ENCODE results near the gene TCERG1L. TPM values are rescaled to one million over a fixed set of nuclear protein-coding genes. Genes with fewer than 3 reads are reported as not detected.

The TCERG1L gene
- total RNA-seq, 1 donor from 2014 or later = 1.6 TPM

DNA sequence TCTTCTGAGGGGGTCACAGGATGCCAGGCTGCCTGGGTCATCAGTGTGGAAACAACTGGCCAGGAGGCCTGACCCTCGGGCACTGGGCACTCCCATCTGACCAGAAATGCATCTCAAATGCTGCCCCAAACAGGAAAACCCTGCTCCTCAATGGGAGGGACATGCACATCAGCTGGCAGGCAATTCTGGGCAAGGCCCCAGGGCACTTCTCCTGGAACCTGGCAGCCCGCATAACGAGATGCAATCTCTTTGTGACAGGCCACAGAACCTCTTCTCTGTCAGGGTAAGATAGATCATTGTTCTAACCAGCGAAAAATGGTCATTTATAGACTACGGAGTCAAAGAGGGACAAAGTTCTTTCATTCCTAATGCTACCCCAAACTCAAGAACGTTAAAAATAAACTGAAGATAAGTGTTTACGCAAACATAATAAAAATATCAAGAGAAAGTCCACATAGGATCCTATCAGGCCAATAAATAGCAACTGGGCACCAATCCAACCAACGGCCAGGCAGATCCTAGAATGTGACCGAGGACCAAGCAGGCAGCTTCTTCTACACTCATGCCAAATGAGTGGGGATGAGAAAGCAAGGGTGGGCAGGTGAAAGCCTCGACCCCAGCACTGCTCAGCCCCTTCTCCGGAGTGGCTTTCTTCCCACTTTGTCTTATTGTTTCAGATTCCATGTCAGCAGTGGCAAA, 212.3 kb downstream of the TCERG1L start:
- no peak for DNase-seq

DNA sequence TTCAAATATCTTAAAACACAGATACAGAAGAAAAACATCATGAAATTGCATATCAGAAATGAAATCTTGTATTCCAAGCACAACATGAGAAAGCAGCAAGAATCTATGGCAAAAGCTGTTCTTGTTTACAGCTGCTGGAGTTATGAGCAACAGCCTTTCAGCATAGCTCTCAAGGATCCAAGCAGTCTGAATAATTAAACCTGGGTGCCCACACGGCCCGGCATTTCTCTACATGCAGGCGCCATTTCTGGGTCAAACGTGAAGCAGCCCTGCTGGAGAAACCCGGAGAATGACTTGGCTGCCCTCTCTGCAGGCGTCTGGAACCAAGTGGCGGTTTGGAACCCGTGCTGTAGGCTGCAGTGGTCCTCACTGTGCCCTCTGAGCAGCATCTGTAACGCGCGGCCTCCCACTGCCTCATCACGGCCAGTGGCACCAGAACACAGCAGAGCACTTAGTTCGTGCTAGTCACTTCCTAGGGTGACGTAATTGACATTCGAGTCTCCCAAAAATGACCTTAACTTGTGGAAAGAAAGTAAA, 213.0 kb downstream of the TCERG1L start:
- no peak for DNase-seq

DNA sequence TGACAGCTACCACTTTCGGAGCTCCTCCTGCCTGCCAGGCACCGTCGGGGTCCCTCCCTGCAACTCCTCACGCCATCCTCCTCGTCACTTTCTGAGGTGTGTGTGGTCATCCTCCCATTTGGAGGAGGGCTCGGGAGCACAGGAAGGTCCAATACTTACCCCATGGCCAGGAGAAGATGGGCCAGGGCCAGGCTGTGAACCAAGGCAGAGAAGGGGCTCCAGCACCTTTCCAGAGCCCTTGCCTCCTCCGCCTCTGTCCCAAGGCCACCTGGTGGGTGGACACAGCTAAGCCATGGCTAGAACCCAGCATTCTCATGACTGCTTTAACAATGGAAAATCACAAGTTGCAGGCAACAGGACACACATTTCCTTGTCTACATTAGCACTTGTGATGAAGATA, 215.5 kb downstream of the TCERG1L start:
- no peak for DNase-seq

DNA sequence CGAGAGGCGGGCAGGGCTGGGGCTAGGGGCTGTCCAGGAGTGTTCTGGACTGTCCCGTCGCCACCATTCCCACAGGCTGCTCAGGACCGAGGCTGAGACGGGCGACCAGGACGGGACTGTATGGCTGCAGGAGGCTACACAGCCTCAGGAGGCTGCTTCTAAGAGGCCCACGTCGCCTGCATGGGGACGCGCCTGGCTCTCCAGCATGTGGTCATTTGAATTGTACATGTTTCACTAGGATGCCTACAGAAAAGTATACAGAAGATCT, 216.3 kb downstream of the TCERG1L start:
- DNase-seq = no peak

- DNase-seq = no peak
Observed at GRCh38 chr10:131094527-131095312, 216.8 kb downstream of the TCERG1L start.

- DNase-seq = no peak
Observed at GRCh38 chr10:131093795-131094366, 217.6 kb downstream of the TCERG1L start.

GRCh38 chr10:131093346-131093745, 218.2 kb downstream of the TCERG1L start:
- DNase-seq = no peak

DNA sequence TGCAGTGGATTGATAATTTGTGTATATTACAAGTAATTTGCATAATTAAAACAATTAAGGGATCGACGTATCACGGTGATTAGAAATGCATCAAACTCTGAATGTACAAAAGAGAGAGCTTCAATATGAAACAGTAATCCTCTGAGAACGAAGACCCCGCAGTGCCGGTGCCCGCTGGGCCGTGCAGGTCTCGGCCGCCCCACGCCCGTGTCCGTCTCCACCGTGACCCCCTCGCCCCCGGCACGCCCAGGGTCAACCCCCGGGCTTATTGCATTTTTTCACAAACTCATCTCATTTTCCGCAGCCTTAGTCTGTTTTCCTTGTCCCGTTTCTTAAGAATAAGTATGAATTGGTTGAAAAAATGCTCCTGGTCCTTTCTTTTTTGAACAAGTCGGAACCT, 218.6 kb downstream of the TCERG1L start:
- DNase-seq = no peak

DNA sequence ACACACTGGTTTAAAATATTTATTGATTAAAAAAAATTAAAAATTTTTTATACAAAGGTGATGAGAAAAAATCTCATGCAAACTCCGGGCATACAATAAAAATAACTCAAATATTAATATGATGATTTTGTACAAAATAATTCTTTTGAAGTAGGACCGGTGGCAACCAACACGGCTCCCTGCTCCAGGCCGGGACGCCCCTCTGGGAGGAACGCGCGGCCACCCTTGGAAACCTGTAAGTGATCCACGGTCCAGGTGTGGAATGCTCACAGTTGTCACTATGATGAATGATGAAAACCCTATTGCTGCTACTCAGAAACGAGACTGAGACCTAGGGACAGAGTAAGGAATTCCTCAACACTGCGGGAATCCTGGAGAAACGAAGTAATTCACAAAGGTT, 219.1 kb downstream of the TCERG1L start:
- DNase-seq = no peak

DNA sequence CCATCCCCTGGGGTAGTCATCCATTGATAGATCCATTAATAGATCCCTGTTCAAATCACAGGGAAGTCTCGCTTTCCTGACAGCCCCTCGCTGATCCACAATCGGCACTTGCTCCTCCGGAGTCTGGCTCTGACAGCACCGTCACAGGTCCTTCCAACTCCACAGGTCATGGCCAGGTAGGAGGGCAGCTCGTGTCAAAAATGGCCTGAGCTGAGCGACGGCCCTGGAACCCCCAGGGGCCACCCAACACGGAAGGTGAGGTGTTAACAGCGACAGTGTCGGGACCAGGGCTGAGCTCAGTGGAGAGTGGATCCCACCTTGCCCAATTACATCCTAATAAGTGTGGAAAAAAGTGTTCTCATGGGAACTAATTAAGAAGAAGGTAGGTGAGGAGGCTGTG, 219.8 kb downstream of the TCERG1L start:
- DNase-seq = no peak

DNA sequence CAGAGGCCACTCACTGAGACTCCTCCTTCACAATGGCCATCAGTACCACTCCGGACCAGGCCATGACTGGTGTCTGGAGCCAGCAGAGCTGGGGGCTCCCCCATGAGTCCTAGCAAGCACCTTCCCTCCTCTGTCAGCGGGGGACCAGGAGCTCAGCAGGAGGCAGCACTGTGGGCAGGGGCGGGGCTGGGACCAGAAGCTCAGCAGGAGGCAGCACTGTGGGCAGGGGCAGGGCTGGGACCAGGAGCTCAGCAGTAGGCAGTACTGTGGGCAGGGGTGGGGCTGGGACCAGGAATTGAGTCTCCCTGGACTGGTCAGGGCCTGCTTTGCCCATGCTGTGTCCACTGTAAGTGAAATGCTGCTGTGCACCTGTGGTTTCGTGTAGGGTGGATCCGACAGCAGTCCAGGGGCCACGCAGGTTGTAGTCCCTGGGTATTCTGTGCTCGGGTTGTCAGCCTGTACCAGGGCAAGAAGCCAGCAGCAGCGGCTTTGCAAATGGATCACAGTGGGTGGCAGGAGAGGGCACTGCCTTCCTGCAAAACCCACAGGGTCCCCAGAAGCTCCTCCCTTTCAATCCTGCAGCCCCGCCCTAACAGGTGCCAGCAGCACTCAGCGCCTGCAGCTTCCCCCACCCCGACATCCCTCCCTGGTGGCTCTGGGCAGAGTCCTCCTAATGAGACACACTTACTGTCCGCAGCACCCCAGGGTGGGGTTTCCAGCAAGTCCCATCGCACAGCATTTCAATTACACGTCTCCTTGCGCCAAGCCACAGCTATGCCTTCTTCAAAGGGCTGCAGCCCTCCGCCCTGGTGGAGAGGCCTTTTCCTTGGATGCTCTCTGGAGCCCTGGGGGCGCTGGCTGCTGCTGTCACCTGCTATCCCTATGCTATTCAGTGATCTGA, 220.5 kb downstream of the TCERG1L start:
- DNase-seq = no peak

DNA sequence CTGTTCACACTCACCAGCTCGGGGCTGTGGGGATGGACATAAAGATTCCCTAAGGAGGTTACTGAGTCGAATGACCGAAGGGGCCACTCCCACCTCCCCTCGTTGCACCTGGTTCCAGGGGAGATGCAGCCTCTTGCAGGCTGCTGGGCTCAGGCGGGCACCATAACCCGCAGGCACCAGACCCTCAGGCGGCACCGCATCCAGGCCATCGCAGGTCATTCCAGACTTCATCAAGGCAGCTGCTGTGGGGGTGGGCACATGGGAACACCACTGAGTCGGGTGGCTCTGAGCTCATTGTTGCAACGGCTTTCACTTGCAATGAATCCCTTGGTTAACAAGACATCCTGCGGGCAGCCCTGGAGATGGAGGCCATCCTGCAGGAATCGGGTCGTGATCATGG, 221.7 kb downstream of the TCERG1L start:
- DNase-seq = no peak

DNA sequence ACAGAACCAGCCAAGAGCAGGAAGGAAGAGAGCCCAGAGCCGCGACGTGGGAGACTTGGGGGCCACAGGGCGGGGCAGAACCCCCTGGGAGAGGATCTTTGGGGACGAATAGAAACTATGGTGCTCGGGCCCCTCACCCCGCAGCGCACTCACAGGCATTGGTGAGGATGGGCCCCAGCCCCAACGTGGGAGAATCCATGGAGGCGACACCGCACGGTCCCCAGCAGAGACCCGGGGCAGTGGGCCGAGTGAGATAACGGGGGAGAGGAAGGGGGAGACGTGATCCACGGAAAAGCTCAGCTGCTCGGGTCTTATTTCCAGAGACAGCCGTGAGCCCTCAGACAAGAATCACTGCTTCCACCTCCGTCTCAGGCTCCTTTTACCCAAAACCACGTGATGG, 222.4 kb downstream of the TCERG1L start:
- DNase-seq = no peak

GRCh38 chr10:131088619-131089018, 222.9 kb downstream of the TCERG1L start:
- DNase-seq = no peak

- no peak for DNase-seq
Observed at GRCh38 chr10:131087464-131088215, 223.9 kb downstream of the TCERG1L start.

DNA sequence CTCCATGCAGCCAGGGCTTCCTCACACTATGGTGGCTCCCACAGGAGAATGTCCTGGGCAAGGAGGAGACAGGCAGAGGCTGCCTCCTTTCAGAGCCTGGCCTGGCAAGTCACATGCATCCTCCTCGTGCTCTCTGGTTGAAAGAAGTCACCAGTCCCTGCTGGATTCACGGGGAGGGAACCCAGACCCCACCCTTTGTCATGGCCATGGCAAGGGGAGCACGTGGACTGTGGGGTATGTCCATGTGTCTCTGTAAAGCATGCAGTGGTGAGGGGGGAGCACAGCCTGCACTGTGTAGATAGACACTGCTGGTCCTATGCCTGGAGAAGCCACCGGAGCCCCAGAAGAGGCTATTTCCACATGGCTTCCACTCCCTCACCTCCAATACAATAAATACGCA, 225.0 kb downstream of the TCERG1L start:
- DNase-seq = no peak

DNA sequence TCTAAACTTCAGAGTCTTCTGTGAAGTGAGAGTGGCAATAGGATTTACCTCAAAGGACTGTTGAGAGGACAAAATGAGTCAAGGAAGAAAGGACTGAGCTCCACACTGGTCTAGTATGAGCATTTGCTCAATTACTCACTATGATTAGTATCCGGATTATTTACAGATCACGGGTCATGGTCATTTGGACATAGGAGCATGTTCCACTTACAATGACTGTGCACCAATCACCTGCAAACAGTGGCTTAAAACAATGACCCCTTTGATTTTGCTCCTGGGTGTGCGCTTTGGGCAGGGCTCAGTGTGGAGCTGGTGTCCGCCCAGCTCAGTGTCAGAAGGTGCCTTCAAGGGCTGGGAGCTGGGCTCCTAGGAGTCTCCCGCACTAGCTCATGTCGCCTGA, 225.4 kb downstream of the TCERG1L start:
- DNase-seq = no peak

GRCh38 chr10:131085091-131085860, 226.2 kb downstream of the TCERG1L start:
- no peak for DNase-seq

GRCh38 chr10:131084791-131085090, 226.8 kb downstream of the TCERG1L start:
- DNase-seq = no peak

- DNase-seq = no peak
Observed at GRCh38 chr10:131083915-131084790, 227.4 kb downstream of the TCERG1L start.
